K562 (cell line): ENCODE results near the gene ZNF785. TPM values are rescaled to one million over a fixed set of nuclear protein-coding genes. Genes with fewer than 3 reads are reported as not detected.

Experiments used
- CTCFL ChIP-seq: IDR thresholded peaks from 2 replicates; pipeline ENCODE4 v1.6.1; 2011; ENCODE audit warnings: borderline replicate concordance, low read depth, mild to moderate bottlenecking, moderate library complexity, low read length; ENCODE audit not compliant: insufficient read depth, poor library complexity, severe bottlenecking
- DNMT1 ChIP-seq: fragments of 450-650 bp; IDR thresholded peaks from 2 replicates; pipeline ENCODE4 v1.6.1; 2016; ENCODE audit warnings: antibody characterized with exemption, mild to moderate bottlenecking
- HMGN3 ChIP-seq: IDR thresholded peaks from 2 replicates; pipeline ENCODE4 v1.6.1; 2011; ENCODE audit warnings: borderline replicate concordance, low read depth, mild to moderate bottlenecking, mixed read lengths, low read length; ENCODE audit not compliant: insufficient read length; ENCODE audit errors: extremely low read depth
- HNRNPLL ChIP-seq: fragments of 200-400 bp; formaldehyde crosslinking; IDR thresholded peaks from 2 replicates; pipeline ENCODE4 v1.6.1; 2017; ENCODE audit warnings: low read length, low read depth, mild to moderate bottlenecking; ENCODE audit not compliant: poor library complexity, severe bottlenecking
- KLF16 ChIP-seq: IDR thresholded peaks from 2 replicates; pipeline ENCODE4 v1.6.1; 2016; ENCODE audit warnings: antibody characterized with exemption
- RBM39 ChIP-seq: fragments of 200-400 bp; formaldehyde crosslinking; optimal IDR thresholded peaks from 2 replicates; pipeline ENCODE3; 2018; ENCODE audit warnings: low read depth, low read length
- SMC3 ChIP-seq: conservative IDR thresholded peaks from 2 replicates; pipeline ENCODE4 v1.6.1; 2011; ENCODE audit warnings: low read depth, low read length, improper control_type of control experiment; ENCODE audit not compliant: insufficient read depth
- YBX1 ChIP-seq: fragments of 450-650 bp; IDR thresholded peaks from 2 replicates; pipeline ENCODE4 v1.7.1; 2016; ENCODE audit warnings: mild to moderate bottlenecking
- ZFPM2 ChIP-seq: fragments of 250-450 bp; sonication (Bioruptor Pico); IDR thresholded peaks from 2 replicates; pipeline ENCODE4 v1.5.1; 2022; ENCODE audit warnings: mild to moderate bottlenecking
- ZNF232 ChIP-seq: sonication (generic); formaldehyde crosslinking; IDR thresholded peaks from 2 replicates; pipeline ENCODE4 v1.8.0; 2022; ENCODE audit warnings: mild to moderate bottlenecking, missing genetic modification reagents
- ZSCAN32 ChIP-seq: fragments of 450-650 bp; formaldehyde crosslinking; IDR thresholded peaks from 2 replicates; pipeline ENCODE4 v1.4.0; 2020; ENCODE audit warnings: mild to moderate bottlenecking, moderate library complexity
- polyA plus RNA-seq, 8 experiments: library from polyadenylated mRNA; depleted of rRNA in 4 of 8; stranded (reverse) in 5 of 8; unstranded in 3 of 8; fragments of >200 nt; fragmentation: Nextera tagmentation in 2 of 8; fragmentation: Illumina TruSeq in 1 of 8; extraction: Ambion mirVana in 2 of 8; extraction: Trizol in 1 of 8; gene quantifications; 2 replicates each; pipeline versions ENCODE4 v1.2.1 to v1.2.3, GENCODE V29; 2011 to 2014; ENCODE audit warnings: inconsistent platforms in 1 of 8, missing spikeins in 1 of 8
- total RNA-seq, 7 experiments: library from RNA; depleted of rRNA in 6 of 7; stranded (reverse); fragments of >200 nt in 6 of 7; fragmentation: Illumina TruSeq in 2 of 7; extraction: Trizol in 2 of 7; gene quantifications; 2 replicates each; pipeline versions ENCODE4 v1.2.1 to v1.2.3, GENCODE V29; 2011 to 2021; ENCODE audit warnings: low replicate concordance in 1 of 7
- TF ChIP-seq, protein P1 (sequence below), 2 experiments: fragments of 450-650 bp; IDR thresholded peaks; 2 replicates each; pipeline ENCODE4 v1.6.1; 2016; ENCODE audit warnings: mild to moderate bottlenecking in 2 of 2, borderline replicate concordance in 1 of 2, low read depth in 1 of 2, moderate library complexity in 1 of 2
- TF ChIP-seq, protein P2 (sequence below): fragments of 250-450 bp; sonication (Bioruptor Pico); IDR thresholded peaks from 2 replicates; pipeline ENCODE4 v1.5.0; 2020; ENCODE audit warnings: mild to moderate bottlenecking

ZNF785 gene
- total and polyA plus RNA-seq, 9 of the 15 experiments (the other 6 are each of a cell fraction or from before 2014, with no cell fraction given): 0.64 to 11.0 (median 6.4) TPM

DNA sequence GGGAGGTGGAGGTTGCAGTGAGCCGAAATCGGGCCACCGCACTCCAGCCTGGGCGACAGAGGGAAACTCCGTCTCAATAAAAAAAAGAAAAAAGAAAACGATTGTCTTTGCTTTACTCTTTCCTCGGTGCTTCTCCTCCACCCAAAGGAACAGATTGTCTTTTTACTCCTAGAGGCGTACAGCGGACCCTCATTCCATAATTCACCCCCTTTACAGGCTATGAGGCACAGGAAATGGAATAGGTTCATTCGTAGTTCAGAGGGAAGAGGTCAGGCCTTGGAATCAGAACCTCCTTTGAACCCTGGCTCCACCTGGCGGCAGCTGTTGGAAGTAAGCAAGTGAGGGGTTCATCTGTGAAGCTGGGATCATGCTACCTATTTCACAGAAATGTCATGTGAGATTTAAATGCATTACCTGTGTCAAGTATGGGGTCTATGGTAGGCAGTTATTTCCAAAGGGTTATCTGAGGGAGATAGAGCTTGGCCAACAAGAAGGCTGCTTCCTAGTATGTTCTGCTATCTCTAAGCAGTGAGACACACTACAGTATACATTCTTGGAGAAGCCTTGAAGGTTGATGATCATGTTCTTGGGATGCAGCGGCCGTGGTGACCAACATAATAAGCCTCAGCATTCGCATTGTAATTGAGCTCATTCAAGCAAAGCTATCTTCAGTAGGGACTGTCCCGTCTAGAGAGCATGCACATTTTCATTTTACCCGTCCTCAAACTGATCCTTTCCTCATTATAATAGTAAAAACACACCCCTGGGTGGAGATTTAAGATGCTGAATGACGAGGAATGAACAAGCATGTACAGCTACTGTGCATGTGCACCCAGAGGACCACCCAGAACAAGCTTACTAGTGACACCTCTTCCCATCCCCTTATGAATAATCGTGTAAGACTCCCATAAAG, 43.4 kb upstream of the ZNF785 start (continued):
- TF ChIP-seq, protein P1, sequence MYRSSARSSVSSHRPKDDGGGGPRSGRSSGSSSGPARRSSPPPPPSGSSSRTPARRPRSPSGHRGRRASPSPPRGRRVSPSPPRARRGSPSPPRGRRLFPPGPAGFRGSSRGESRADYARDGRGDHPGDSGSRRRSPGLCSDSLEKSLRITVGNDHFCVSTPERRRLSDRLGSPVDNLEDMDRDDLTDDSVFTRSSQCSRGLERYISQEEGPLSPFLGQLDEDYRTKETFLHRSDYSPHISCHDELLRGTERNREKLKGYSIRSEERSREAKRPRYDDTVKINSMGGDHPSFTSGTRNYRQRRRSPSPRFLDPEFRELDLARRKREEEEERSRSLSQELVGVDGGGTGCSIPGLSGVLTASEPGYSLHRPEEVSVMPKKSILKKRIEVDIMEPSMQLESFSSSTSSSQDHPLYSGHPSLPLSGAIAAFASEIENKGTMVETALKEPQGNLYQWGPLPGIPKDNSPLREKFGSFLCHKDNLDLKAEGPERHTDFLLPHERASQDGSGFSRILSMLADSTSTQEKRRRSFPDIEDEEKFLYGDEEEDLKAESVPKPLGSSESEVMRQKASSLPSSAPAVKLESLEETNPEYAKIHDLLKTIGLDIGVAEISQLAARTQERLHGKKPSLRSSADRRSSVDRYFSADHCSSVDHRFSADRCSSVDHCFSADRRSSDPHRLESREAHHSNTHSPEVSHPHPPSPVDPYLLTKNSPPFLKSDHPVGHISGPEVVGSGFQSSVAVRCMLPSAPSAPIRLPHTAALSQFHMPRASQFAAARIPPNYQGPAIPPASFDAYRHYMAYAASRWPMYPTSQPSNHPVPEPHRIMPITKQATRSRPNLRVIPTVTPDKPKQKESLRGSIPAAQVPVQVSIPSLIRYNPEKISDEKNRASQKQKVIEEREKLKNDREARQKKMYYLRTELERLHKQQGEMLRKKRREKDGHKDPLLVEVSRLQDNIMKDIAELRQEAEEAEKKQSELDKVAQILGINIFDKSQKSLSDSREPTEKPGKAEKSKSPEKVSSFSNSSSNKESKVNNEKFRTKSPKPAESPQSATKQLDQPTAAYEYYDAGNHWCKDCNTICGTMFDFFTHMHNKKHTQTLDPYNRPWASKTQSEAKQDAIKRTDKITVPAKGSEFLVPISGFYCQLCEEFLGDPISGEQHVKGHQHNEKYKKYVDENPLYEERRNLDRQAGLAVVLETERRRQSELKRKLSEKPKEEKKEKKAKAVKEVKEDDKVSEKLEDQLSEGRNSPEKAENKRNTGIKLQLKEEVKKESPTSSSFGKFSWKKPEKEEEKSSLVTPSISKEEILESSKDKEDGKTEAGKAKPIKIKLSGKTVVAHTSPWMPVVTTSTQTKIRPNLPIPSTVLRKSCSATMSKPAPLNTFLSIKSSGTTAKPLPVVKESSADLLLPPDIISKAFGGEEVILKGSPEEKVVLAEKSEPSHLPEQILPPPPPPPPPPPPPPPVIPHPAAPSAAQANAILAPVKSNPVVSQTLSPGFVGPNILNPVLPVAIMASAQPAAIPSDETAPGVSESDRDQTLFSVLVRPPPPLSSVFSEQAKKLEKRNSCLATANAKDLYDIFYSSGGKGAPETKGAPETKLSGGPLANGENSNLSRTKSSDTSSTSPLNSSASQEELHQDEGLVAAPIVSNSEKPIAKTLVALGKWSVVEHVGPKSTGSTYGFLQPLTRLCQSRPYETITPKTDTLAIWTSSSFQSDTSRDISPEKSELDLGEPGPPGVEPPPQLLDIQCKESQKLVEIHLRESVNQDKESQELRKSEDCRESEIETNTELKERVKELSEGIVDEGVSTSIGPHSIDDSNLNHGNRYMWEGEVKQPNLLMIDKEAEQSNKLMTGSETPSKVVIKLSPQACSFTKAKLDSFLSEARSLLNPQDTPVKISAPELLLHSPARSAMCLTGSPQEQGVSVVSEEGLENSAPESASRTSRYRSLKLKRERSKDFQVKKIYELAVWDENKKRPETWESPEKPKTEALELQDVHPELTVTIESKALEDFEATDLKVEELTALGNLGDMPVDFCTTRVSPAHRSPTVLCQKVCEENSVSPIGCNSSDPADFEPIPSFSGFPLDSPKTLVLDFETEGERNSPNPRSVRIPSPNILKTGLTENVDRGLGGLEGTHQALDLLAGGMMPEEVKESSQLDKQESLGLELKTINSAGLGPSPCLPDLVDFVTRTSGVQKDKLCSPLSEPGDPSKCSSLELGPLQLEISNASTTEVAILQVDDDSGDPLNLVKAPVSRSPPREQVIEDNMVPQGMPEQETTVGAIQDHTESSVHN (IDR thresholded peaks at IDR 0.05; ENCODE audit: borderline replicate concordance in 1 of 2, low read depth in 1 of 2): no peak
- TF ChIP-seq DNMT1 (no peak), YBX1 (no peak), HMGN3 (no peak), ZNF232 (CRISPR knock-in tag) (no peak), KLF16 (peak; percentile 61; the same call in 1 of the 2 replicates), HNRNPLL (no peak), CTCFL (peak; percentile 16), SMC3 (peak; percentile 93), RBM39 (no peak), ZSCAN32 (CRISPR knock-in tag) (no peak), ZFPM2 (CRISPR knock-in tag) (no peak)
- TF ChIP-seq, protein P2, sequence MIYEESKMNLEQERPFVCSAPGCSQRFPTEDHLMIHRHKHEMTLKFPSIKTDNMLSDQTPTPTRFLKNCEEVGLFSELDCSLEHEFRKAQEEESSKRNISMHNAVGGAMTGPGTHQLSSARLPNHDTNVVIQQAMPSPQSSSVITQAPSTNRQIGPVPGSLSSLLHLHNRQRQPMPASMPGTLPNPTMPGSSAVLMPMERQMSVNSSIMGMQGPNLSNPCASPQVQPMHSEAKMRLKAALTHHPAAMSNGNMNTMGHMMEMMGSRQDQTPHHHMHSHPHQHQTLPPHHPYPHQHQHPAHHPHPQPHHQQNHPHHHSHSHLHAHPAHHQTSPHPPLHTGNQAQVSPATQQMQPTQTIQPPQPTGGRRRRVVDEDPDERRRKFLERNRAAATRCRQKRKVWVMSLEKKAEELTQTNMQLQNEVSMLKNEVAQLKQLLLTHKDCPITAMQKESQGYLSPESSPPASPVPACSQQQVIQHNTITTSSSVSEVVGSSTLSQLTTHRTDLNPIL (CRISPR knock-in tag): no peak
